ENCODE data around the gene CFAP97. TPM values are rescaled to one million over a fixed set of nuclear protein-coding genes. Genes with fewer than 3 reads are reported as not detected.

Gene CFAP97
- total and polyA plus RNA-seq, 2 donors from 2014 or later: 8.0 to 39.4 TPM

- no peak for TF ChIP-seq CTCF (IDR thresholded peaks at IDR 0.05; ENCODE audit: borderline replicate concordance, extremely low read depth, insufficient read depth)
- FAIRE-seq: no peak
- no peaks in the 10 kb centered on the region for H3K9me3 ChIP-seq (ENCODE audit: control insufficient read depth in 2 of 3, insufficient read depth in 1 of 3, low read length in 3 of 3)
These were observed 36.6 kb downstream of the CFAP97 start for GRCh38 chr4:185167234-185167633.

GRCh38 chr4:185165605-185166063 is 38.2 kb downstream of the CFAP97 start:
- Histone ChIP-seq H3K9me3 (ENCODE audit: control insufficient read depth in 2 of 3, insufficient read depth in 1 of 3, low read length in 3 of 3) (no peaks in the 10 kb centered on the region), H3K27ac (ENCODE audit: low read depth in 2 of 2, low read length in 2 of 2) (no peak overlapping the region), H3K4me3 (ENCODE audit: low read length in 3 of 3) (no peak overlapping the region), H3K36me3 (ENCODE audit: control insufficient read depth in 2 of 3, insufficient read depth in 3 of 3, low read length in 3 of 3) (peaks cover 6 to 8% (median 6%) of the 10 kb centered on the region in 3 donors), H3K27me3 (ENCODE audit: control insufficient read depth, insufficient read depth, low read length) (no peaks in the 10 kb centered on the region), H3K4me1 (ENCODE audit: control insufficient read depth in 2 of 3, insufficient read depth in 2 of 3, low read depth in 1 of 3, low read length in 3 of 3) (no peaks in the 10 kb centered on the region), H3K9ac (ENCODE audit: low read length in 3 of 3) (no peak overlapping the region)
- intact Hi-C loops (cut with DNase I): no loop called here
- peak in 1 of 5 donors; percentile 38 for DNase-seq
- FAIRE-seq: no peak
- TF ChIP-seq CTCF (IDR thresholded peaks at IDR 0.05; ENCODE audit: borderline replicate concordance, extremely low read depth, insufficient read depth): no peak

More at GRCh38 chr4:185167234-185167633, 36.6 kb downstream of the CFAP97 start:
- intact Hi-C loops (cut with DNase I): no loop called here
- no peak overlapping the region for H3K4me3 ChIP-seq (ENCODE audit: low read length in 3 of 3)
- H3K27ac ChIP-seq (ENCODE audit: low read depth in 2 of 2, low read length in 2 of 2): no peak overlapping the region
- DNase-seq: no peak
- no peak overlapping the region for H3K9ac ChIP-seq (ENCODE audit: low read length in 3 of 3)
- H3K4me1 ChIP-seq (ENCODE audit: control insufficient read depth in 2 of 3, insufficient read depth in 2 of 3, low read depth in 1 of 3, low read length in 3 of 3): peaks cover 0 to 2% (median 0%) of the 10 kb centered on the region in 3 donors
- H3K36me3 ChIP-seq (ENCODE audit: control insufficient read depth in 2 of 3, insufficient read depth in 3 of 3, low read length in 3 of 3): peaks cover 2 to 8% (median 6%) of the 10 kb centered on the region in 3 donors
- H3K27me3 ChIP-seq (ENCODE audit: control insufficient read depth, insufficient read depth, low read length): no peaks in the 10 kb centered on the region

- Histone ChIP-seq H3K27ac (ENCODE audit: low read depth in 2 of 2, low read length in 2 of 2) (no peak overlapping the region), H3K36me3 (ENCODE audit: control insufficient read depth in 2 of 3, insufficient read depth in 3 of 3, low read length in 3 of 3) (peaks cover 0 to 9% (median under 1%) of the 10 kb centered on the region in 3 donors), H3K9me3 (ENCODE audit: control insufficient read depth in 2 of 3, insufficient read depth in 1 of 3, low read length in 3 of 3) (no peaks in the 10 kb centered on the region), H3K27me3 (ENCODE audit: control insufficient read depth, insufficient read depth, low read length) (no peaks in the 10 kb centered on the region), H3K4me1 (ENCODE audit: control insufficient read depth in 2 of 3, insufficient read depth in 2 of 3, low read depth in 1 of 3, low read length in 3 of 3) (peaks cover 0 to 4% (median 0%) of the 10 kb centered on the region in 3 donors), H3K4me3 (ENCODE audit: low read length in 3 of 3) (no peak overlapping the region), H3K9ac (ENCODE audit: low read length in 3 of 3) (no peak overlapping the region)
- FAIRE-seq: no peak
- no peak for DNase-seq
- TF ChIP-seq CTCF (IDR thresholded peaks at IDR 0.05; ENCODE audit: borderline replicate concordance, extremely low read depth, insufficient read depth): no peak
- intact Hi-C loops (cut with DNase I): no loop called here
These were observed 52.5 kb downstream of the CFAP97 start for GRCh38 chr4:185151296-185151695.

- intact Hi-C loops (cut with DNase I): no loop called here
- H3K9me3 ChIP-seq (ENCODE audit: control insufficient read depth in 2 of 3, insufficient read depth in 1 of 3, low read length in 3 of 3): no peaks in the 10 kb centered on the region
- DNase-seq (no peak), FAIRE-seq (no peak)
- H3K4me3 ChIP-seq (ENCODE audit: low read length in 3 of 3): no peak overlapping the region
- TF ChIP-seq CTCF (IDR thresholded peaks at IDR 0.05; ENCODE audit: borderline replicate concordance, extremely low read depth, insufficient read depth): no peak
- H3K4me1 ChIP-seq (ENCODE audit: control insufficient read depth in 2 of 3, insufficient read depth in 2 of 3, low read depth in 1 of 3, low read length in 3 of 3): peaks cover 0 to 12% (median 6%) of the 10 kb centered on the region in 3 donors
- no peaks in the 10 kb centered on the region for H3K27me3 ChIP-seq (ENCODE audit: control insufficient read depth, insufficient read depth, low read length)
- H3K9ac ChIP-seq (ENCODE audit: low read length in 3 of 3): no peak overlapping the region
- peaks cover 0 to 15% (median 5%) of the 10 kb centered on the region in 3 donors for H3K36me3 ChIP-seq (ENCODE audit: control insufficient read depth in 2 of 3, insufficient read depth in 3 of 3, low read length in 3 of 3)
- no peak overlapping the region for H3K27ac ChIP-seq (ENCODE audit: low read depth in 2 of 2, low read length in 2 of 2)
These were observed 54.4 kb downstream of the CFAP97 start for GRCh38 chr4:185149392-185149791.

Measured in kidney (tissue), 14 donors.